Breast epithelium (tissue), 4 donors: Measurements from ENCODE around the gene CZIB. TPM values are rescaled to one million over a fixed set of nuclear protein-coding genes. Genes with fewer than 3 reads are reported as not detected.
"Not testable (repeated sequence)": the region's sequence is repeated elsewhere in the genome, so short reads cannot be mapped to it uniquely, and the experiment has no call there.

Experiments used
- DNase-seq, 2 donors: peaks; one replicate each; pipeline ENCODE4 v3.0.0-alpha.2; 2019; ENCODE audit warnings: low spot score in 2 of 2
- H3K27ac ChIP-seq, 2 donors: fragments of 200-600 bp; sonication (generic) in 1 of 2; one replicate each; pipeline ENCODE4 v1.5.1; 2016 to 2019; ENCODE audit warnings: mild to moderate bottlenecking in 1 of 2
- H3K27me3 ChIP-seq, 2 donors: fragments of 200-600 bp; sonication (generic) in 1 of 2; one replicate each; pipeline versions ENCODE4 v1.5.1 to v1.6.0; 2017 to 2019; ENCODE audit warnings: control low read depth in 1 of 2, mild to moderate bottlenecking in 1 of 2
- H3K36me3 ChIP-seq: fragments of 200-600 bp; one replicate; pipeline ENCODE4 v1.5.1; 2019
- H3K4me1 ChIP-seq, 2 donors: fragments of 200-600 bp; sonication (generic); one replicate each; pipeline ENCODE4 v1.5.1; 2016 to 2019; ENCODE audit warnings: control low read depth in 1 of 2
- H3K4me3 ChIP-seq, 3 donors: fragments of 200-600 bp; sonication (generic); 1 replicate in 2 of 3; 2 replicates in 1 of 3; pipeline ENCODE4 v1.5.1; 2016 to 2019; ENCODE audit warnings: mild to moderate bottlenecking in 3 of 3, moderate library complexity in 2 of 3
- H3K9me3 ChIP-seq, 2 donors: fragments of 200-600 bp; sonication (generic) in 1 of 2; one replicate each; pipeline ENCODE4 v1.5.1; 2016 to 2019; ENCODE audit warnings: control low read depth in 1 of 2
- POLR2A ChIP-seq: fragments of 450-650 bp; IDR thresholded peaks from one replicate; pipeline ENCODE4 v1.6.1; 2016; ENCODE audit warnings: antibody characterized with exemption, mild to moderate bottlenecking, moderate library complexity
- POLR2AphosphoS5 ChIP-seq, 3 donors: sonication (generic); formaldehyde crosslinking; IDR thresholded peaks; one replicate each; pipeline ENCODE4 v1.6.1; 2017; ENCODE audit warnings: antibody characterized with exemption in 3 of 3
- intact Hi-C: fragments of 100-400 bp; cut with DNase I; formaldehyde crosslinking; loops from one replicate; pipeline ENCODE4 v1.15.1; 2023; ENCODE audit warnings: low total_unique reads
- total RNA-seq, 3 donors: library from RNA; depleted of rRNA; stranded (reverse); fragments of >200 nt; gene quantifications; one replicate each; pipeline ENCODE4 v1.1.0, GENCODE V29; 2016
- TF ChIP-seq, protein P1 (sequence below), 3 donors: fragments of 450-650 bp; IDR thresholded peaks; one replicate each; pipeline ENCODE4 v1.5.1; 2016 to 2017; ENCODE audit warnings: antibody characterized with exemption in 3 of 3, mild to moderate bottlenecking in 3 of 3, moderate library complexity in 3 of 3

The CZIB gene
- total RNA-seq, 3 donors from 2014 or later: 60.6 to 69.8 (median 61.3) TPM

GRCh38 chr1:53206735-53207379 lies 13.6 kb downstream of the CZIB start:
- peaks cover 4% of the 10 kb centered on the region for H3K36me3 ChIP-seq
- no peak overlapping the region for H3K27ac ChIP-seq
- no peak for DNase-seq
- H3K4me3 ChIP-seq: no peak overlapping the region
- no peak for TF ChIP-seq POLR2AphosphoS5 (IDR thresholded peaks at IDR 0.05)
- no peak for TF ChIP-seq POLR2A
- TF ChIP-seq, protein P1, sequence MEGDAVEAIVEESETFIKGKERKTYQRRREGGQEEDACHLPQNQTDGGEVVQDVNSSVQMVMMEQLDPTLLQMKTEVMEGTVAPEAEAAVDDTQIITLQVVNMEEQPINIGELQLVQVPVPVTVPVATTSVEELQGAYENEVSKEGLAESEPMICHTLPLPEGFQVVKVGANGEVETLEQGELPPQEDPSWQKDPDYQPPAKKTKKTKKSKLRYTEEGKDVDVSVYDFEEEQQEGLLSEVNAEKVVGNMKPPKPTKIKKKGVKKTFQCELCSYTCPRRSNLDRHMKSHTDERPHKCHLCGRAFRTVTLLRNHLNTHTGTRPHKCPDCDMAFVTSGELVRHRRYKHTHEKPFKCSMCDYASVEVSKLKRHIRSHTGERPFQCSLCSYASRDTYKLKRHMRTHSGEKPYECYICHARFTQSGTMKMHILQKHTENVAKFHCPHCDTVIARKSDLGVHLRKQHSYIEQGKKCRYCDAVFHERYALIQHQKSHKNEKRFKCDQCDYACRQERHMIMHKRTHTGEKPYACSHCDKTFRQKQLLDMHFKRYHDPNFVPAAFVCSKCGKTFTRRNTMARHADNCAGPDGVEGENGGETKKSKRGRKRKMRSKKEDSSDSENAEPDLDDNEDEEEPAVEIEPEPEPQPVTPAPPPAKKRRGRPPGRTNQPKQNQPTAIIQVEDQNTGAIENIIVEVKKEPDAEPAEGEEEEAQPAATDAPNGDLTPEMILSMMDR (IDR thresholded peaks at IDR 0.05): no peak
- H3K4me1 ChIP-seq: no peaks in the 10 kb centered on the region
- peaks cover 5 to 11% of the 10 kb centered on the region in 2 donors for H3K9me3 ChIP-seq
- H3K27me3 ChIP-seq: no peaks in the 10 kb centered on the region
- intact Hi-C loops: no loop called here

GRCh38 chr1:53206083-53206685 lies 14.2 kb downstream of the CZIB start:
- H3K4me1 ChIP-seq, H3K27ac ChIP-seq, DNase-seq, intact Hi-C loops, H3K36me3 ChIP-seq, H3K27me3 ChIP-seq, H3K4me3 ChIP-seq: not testable (repeated sequence)
- H3K9me3 ChIP-seq: peaks cover 5 to 11% of the 10 kb centered on the region in 2 donors

GRCh38 chr1:53205496-53205895 lies 14.9 kb downstream of the CZIB start:
- H3K36me3 ChIP-seq, DNase-seq, H3K27ac ChIP-seq, H3K4me1 ChIP-seq, H3K4me3 ChIP-seq, H3K27me3 ChIP-seq, intact Hi-C loops: not testable (repeated sequence)
- peaks cover 5 to 11% of the 10 kb centered on the region in 2 donors for H3K9me3 ChIP-seq

GRCh38 chr1:53203466-53203865 lies 17.0 kb downstream of the CZIB start:
- Histone ChIP-seq H3K36me3 (no peaks in the 10 kb centered on the region), H3K4me1 (no peaks in the 10 kb centered on the region), H3K27ac (no peak overlapping the region), H3K9me3 (peaks cover 5 to 11% of the 10 kb centered on the region in 2 donors), H3K4me3 (no peak overlapping the region), H3K27me3 (no peaks in the 10 kb centered on the region)
- TF ChIP-seq POLR2A: no peak
- TF ChIP-seq, protein P1 (IDR thresholded peaks at IDR 0.05): no peak
- TF ChIP-seq POLR2AphosphoS5 (IDR thresholded peaks at IDR 0.05): no peak
- intact Hi-C loops: no loop called here
- DNase-seq: no peak

- H3K4me3 ChIP-seq: peak overlapping the region; percentile 82 to 100 (median 100)
- H3K36me3 ChIP-seq: no peaks in the 10 kb centered on the region
- intact Hi-C loops: no loop called here
- H3K27ac ChIP-seq: peak overlapping the region; percentile 99
- H3K9me3 ChIP-seq: no peaks in the 10 kb centered on the region
- TF ChIP-seq POLR2AphosphoS5 (IDR thresholded peaks at IDR 0.05) (peak; percentile 38 to 87 (median 44)), POLR2A (no peak)
- TF ChIP-seq, protein P1 (IDR thresholded peaks at IDR 0.05): no peak
- H3K4me1 ChIP-seq: no peaks in the 10 kb centered on the region
- DNase-seq: no peak
- no peaks in the 10 kb centered on the region for H3K27me3 ChIP-seq
These were observed 22.2 kb downstream of the CZIB start for GRCh38 chr1:53198241-53198651.
